GM23338 (cell line): Measurements from ENCODE around the gene FHIT. TPM values are rescaled to one million over a fixed set of nuclear protein-coding genes. Genes with fewer than 3 reads are reported as not detected.

Experiments used
- ATAC-seq: fragments of 200-7000 bp; cut with Tn5 transposase; 3 replicates; pipeline ENCODE4 v1.9.1; 2020
- DNase-seq: peaks from one replicate; pipeline ENCODE4 v3.0.0-alpha.2; 2015; ENCODE audit warnings: low spot score
- H2AFZ ChIP-seq: fragments of 200-600 bp; sonication (generic); 2 replicates; pipeline ENCODE4 v1.8.0; 2016; ENCODE audit warnings: antibody characterized with exemption, mild to moderate bottlenecking, moderate library complexity
- H3F3A ChIP-seq: fragments of 200-600 bp; sonication (generic); replicated peaks from 2 replicates; pipeline ENCODE4 v1.8.0; 2017; ENCODE audit warnings: antibody characterized with exemption, mixed run types, low read depth
- H3K27ac ChIP-seq: fragments of 200-600 bp; sonication (generic); 2 replicates; pipeline ENCODE4 v1.6.1; 2016; ENCODE audit warnings: low read depth
- H3K27me3 ChIP-seq: fragments of 200-600 bp; sonication (generic); 2 replicates; pipeline ENCODE4 v1.8.0; 2016; ENCODE audit warnings: mild to moderate bottlenecking, mixed run types, moderate library complexity; ENCODE audit not compliant: insufficient read depth
- H3K36me3 ChIP-seq: fragments of 200-600 bp; sonication (generic); 2 replicates; pipeline ENCODE4 v1.8.0; 2016; ENCODE audit warnings: mild to moderate bottlenecking; ENCODE audit not compliant: insufficient read depth
- H3K4me1 ChIP-seq: fragments of 200-600 bp; sonication (generic); 2 replicates; pipeline ENCODE4 v1.8.0; 2016; ENCODE audit warnings: mild to moderate bottlenecking, moderate library complexity; ENCODE audit not compliant: insufficient read depth
- H3K4me2 ChIP-seq: fragments of 200-600 bp; sonication (generic); 2 replicates; pipeline ENCODE4 v1.7.1; 2017; ENCODE audit warnings: mixed run types
- H3K4me3 ChIP-seq: fragments of 200-600 bp; sonication (generic); 2 replicates; pipeline ENCODE4 v1.6.1; 2016; ENCODE audit warnings: mixed run types
- H3K79me2 ChIP-seq: fragments of 200-600 bp; sonication (generic); replicated peaks from 2 replicates; pipeline ENCODE4 v1.8.0; 2017; ENCODE audit warnings: mild to moderate bottlenecking; ENCODE audit not compliant: insufficient read depth
- H3K9me2 ChIP-seq: fragments of 200-600 bp; sonication (generic); 2 replicates; pipeline ENCODE4 v1.8.0; 2017; ENCODE audit not compliant: insufficient read depth
- H4K20me1 ChIP-seq: fragments of 200-600 bp; sonication (generic); replicated peaks from 2 replicates; pipeline ENCODE4 v1.8.0; 2017; ENCODE audit warnings: mild to moderate bottlenecking; ENCODE audit not compliant: insufficient read depth
- H3K27ac Mint-ChIP-seq: 2 replicates; pipeline ENCODE4 v1.8.0; 2020; ENCODE audit warnings: inconsistent platforms, mild to moderate bottlenecking, moderate library complexity, mixed read lengths
- H3K27me3 Mint-ChIP-seq: 3 replicates; pipeline ENCODE4 v1.8.0; 2022; ENCODE audit warnings: low read depth, mild to moderate bottlenecking, moderate library complexity, mixed read lengths, inconsistent platforms; ENCODE audit not compliant: insufficient read depth, poor library complexity
- H3K36me3 Mint-ChIP-seq: 3 replicates; pipeline ENCODE4 v1.8.0; 2021; ENCODE audit warnings: low read depth, mild to moderate bottlenecking, inconsistent platforms, moderate library complexity, mixed read lengths
- H3K4me1 Mint-ChIP-seq: 3 replicates; pipeline ENCODE4 v1.8.0; 2020; ENCODE audit warnings: mild to moderate bottlenecking, inconsistent platforms, mixed read lengths
- H3K4me3 Mint-ChIP-seq: 3 replicates; pipeline ENCODE4 v1.8.0; 2021; ENCODE audit warnings: moderate library complexity, mild to moderate bottlenecking, inconsistent platforms, mixed read lengths
- H3K9me3 Mint-ChIP-seq: 3 replicates; pipeline ENCODE4 v1.8.0; 2020; ENCODE audit warnings: moderate library complexity, mild to moderate bottlenecking, inconsistent platforms, mixed read lengths
- CREB1 ChIP-seq: fragments of 250-450 bp; sonication (Bioruptor Pico); IDR thresholded peaks from 2 replicates; pipeline ENCODE4 v1.5.0; 2020; ENCODE audit warnings: low read depth, mild to moderate bottlenecking, moderate library complexity
- CTCF ChIP-seq, 2 experiments: fragments of 200-600 bp in 1 of 2; sonication (generic) in 1 of 2; conservative IDR thresholded peaks; 2 replicates each; pipeline versions ENCODE4 v1.5.1 to v1.6.1; 2016 to 2017; ENCODE audit warnings: antibody characterized with exemption in 2 of 2, low read depth in 2 of 2, mild to moderate bottlenecking in 2 of 2, moderate library complexity in 1 of 2
- ETS1 ChIP-seq: IDR thresholded peaks from 2 replicates; pipeline ENCODE4 v1.6.1; 2016; ENCODE audit warnings: antibody characterized with exemption
- EZH2phosphoT487 ChIP-seq: fragments of 200-600 bp; sonication (generic); IDR thresholded peaks from one replicate; pipeline ENCODE4 v1.8.1; 2018; ENCODE audit warnings: antibody characterized with exemption; ENCODE audit not compliant: unreplicated experiment
- JUNB ChIP-seq: IDR thresholded peaks from one replicate; pipeline ENCODE4 v1.6.1; 2016; ENCODE audit warnings: antibody characterized with exemption; ENCODE audit not compliant: unreplicated experiment
- NANOG ChIP-seq: IDR thresholded peaks from 2 replicates; pipeline ENCODE4 v1.6.1; 2016; ENCODE audit warnings: antibody characterized with exemption, borderline replicate concordance
- ZNF331 ChIP-seq: fragments of 250-450 bp; sonication (Bioruptor Pico); IDR thresholded peaks from 2 replicates; pipeline ENCODE4 v1.5.0; 2020; ENCODE audit warnings: low read depth, mild to moderate bottlenecking, moderate library complexity
- polyA plus RNA-seq: library from polyadenylated mRNA; unstranded; fragments of >200 nt; fragmentation: Nextera tagmentation; extraction: Ambion mirVana; gene quantifications from 2 replicates; pipeline ENCODE4 v1.2.1, GENCODE V29; 2016
- total RNA-seq: library from RNA; depleted of rRNA; stranded (reverse); fragments of >200 nt; shearing (Covaris generic); gene quantifications from 2 replicates; pipeline ENCODE4 v1.2.3, GENCODE V29; 2014

Gene FHIT
- total and polyA plus RNA-seq, 2 experiments from 2014 or later = 3.0 to 8.3 TPM

- H4K20me1 ChIP-seq = no peaks in the 10 kb centered on the region
Observed at GRCh38 chr3:60509471-60509870, 741.8 kb downstream of the FHIT start.

GRCh38 chr3:60504827-60505457 is 746.3 kb downstream of the FHIT start:
- Histone ChIP-seq H2AFZ (no peak overlapping the region), H3K9me2 (peaks cover 12% of the 10 kb centered on the region), H3K4me2 (no peak overlapping the region), H3K79me2 (no peaks in the 10 kb centered on the region), H3K36me3 (no peaks in the 10 kb centered on the region; the same call in 1 of the 2 replicates), H4K20me1 (no peaks in the 10 kb centered on the region), H3K4me1 (no peaks in the 10 kb centered on the region), H3F3A (no peaks in the 10 kb centered on the region), H3K27ac (no peak overlapping the region), H3K27me3 (no peaks in the 10 kb centered on the region), H3K4me3 (no peak overlapping the region)
- no peak overlapping the region for H3K27ac Mint-ChIP-seq
- no peak for DNase-seq
- no peak for ATAC-seq
- no peaks in the 10 kb centered on the region for H3K36me3 Mint-ChIP-seq
- TF ChIP-seq CTCF (conservative IDR thresholded peaks at IDR 0.05; ENCODE audit: low read depth in 2 of 2) (no peak), EZH2phosphoT487 (no peak), ZNF331 (CRISPR knock-in tag) (no peak), JUNB (no peak), ETS1 (no peak), CREB1 (CRISPR knock-in tag) (no peak), NANOG (no peak)
- H3K9me3 Mint-ChIP-seq = no peaks in the 10 kb centered on the region; the same call in 2 of the 3 replicates
- H3K4me1 Mint-ChIP-seq = no peaks in the 10 kb centered on the region
- H3K4me3 Mint-ChIP-seq = no peak overlapping the region
- H3K27me3 Mint-ChIP-seq = no peaks in the 10 kb centered on the region

More at GRCh38 chr3:60509471-60509870, 741.8 kb downstream of the FHIT start:
- no peak overlapping the region for H3K27ac Mint-ChIP-seq
- H3K9me3 Mint-ChIP-seq = peaks cover 3% of the 10 kb centered on the region; the same call in 1 of the 3 replicates
- H3K79me2 ChIP-seq = no peaks in the 10 kb centered on the region
- H3K4me1 Mint-ChIP-seq = no peaks in the 10 kb centered on the region
- no peak overlapping the region for H3K27ac ChIP-seq
- H3K4me2 ChIP-seq = no peak overlapping the region
- no peak overlapping the region for H3K4me3 ChIP-seq
- H3K4me1 ChIP-seq = no peaks in the 10 kb centered on the region
- ATAC-seq (no peak), DNase-seq (no peak)
- no peak overlapping the region for H2AFZ ChIP-seq
- no peaks in the 10 kb centered on the region; the same call in 1 of the 2 replicates for H3K36me3 ChIP-seq
- H3K27me3 Mint-ChIP-seq = no peaks in the 10 kb centered on the region
- H3K4me3 Mint-ChIP-seq = no peak overlapping the region
- no peaks in the 10 kb centered on the region for H3K36me3 Mint-ChIP-seq
- no peaks in the 10 kb centered on the region for H3F3A ChIP-seq
- TF ChIP-seq NANOG = no peak
- no peaks in the 10 kb centered on the region for H3K27me3 ChIP-seq
- peaks cover 14% of the 10 kb centered on the region for H3K9me2 ChIP-seq
